CD4-positive, alpha-beta T cell treated with Interleukin-12 subunit alpha and Interleukin-12 subunit beta, for 1 hour (primary cell): ENCODE data around the gene TMEM26.

Experiments
- DNase-seq: peaks from one replicate; pipeline ENCODE4 v3.0.0-alpha.2; 2020

The TMEM26 gene

GRCh38 chr10:61456095-61456789 is 3.1 kb upstream of the TMEM26 start:
- DNase-seq, result no peak

GRCh38 chr10:61455656-61456055 is 2.5 kb upstream of the TMEM26 start:
- DNase-seq, result no peak

DNA sequence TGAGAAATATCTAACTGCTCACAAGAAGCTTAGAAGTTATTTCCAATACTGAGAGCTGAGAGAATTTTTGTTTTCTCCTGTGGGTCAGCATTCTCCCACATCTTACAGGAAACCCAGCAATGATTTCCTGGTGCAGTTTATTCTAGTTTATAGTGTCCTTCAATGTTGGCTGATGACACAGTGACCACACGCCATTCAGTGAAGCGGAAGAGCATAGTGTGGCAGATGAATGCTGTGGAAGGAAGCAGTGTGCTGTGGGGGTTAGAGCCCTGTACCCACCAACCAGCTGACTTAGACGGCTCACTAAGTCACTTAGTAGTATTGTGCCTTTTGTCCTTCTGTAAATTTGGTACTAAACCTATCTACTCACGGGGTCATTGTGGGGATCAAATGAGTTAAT is 1.4 kb upstream of the TMEM26 start:
- no peak for DNase-seq

GRCh38 chr10:61452151-61452651 is 980 bp downstream of the TMEM26 start:
- DNase-seq, result no peak

DNA sequence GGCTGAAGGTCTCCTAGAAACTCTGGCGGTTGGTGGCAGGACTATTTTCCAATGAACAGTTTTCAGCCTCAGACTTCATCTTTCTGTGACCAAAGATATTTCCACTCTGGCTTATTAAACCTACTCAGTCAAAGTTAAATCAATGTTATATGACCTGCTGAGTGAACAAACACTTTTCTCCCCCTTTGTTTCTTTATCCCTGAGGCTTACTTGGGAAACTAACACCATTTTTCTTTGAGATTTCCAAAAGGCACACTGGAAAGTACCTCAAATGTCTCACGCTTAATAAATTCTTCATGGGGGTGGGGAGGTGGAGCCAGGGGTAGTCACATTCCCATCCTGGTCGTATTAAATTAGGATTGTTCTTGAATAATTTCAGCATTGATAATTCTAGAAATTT is 1.8 kb downstream of the TMEM26 start:
- DNase-seq, result no peak

- DNase-seq, result no peak
These were observed 4.2 kb downstream of the TMEM26 start for GRCh38 chr10:61448841-61449600.

GRCh38 chr10:61448091-61448490 is 5.1 kb downstream of the TMEM26 start:
- no peak for DNase-seq

DNA sequence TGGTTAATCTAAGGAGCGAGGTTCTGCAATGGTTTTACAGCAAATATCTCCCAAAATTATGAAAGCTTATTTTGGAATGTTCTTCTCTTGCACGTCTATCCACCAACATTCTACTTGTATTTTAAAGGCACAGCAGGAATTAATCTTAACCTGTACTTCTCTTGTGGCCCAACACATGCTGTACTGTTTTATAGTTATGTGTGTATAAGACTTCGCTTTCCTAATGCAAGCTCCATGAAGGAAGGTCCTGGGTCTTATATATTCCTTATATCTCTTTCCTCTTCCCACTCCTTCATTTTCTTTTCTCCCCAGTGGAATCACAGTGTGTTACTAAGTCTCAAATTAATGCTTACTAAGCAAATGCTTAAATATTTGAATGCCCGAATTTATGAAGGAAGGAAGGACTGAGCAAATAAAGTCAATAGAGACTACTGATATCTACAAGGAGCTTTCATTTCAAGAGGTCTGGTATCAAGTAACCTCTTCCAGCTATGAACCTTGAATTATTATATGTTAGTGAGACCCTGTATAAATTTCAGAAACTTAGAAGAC is 14.0 kb downstream of the TMEM26 start:
- no peak for DNase-seq

GRCh38 chr10:61438141-61438988 is 14.8 kb downstream of the TMEM26 start:
- DNase-seq, result no peak

- no peak for DNase-seq
These were observed 30.0 kb downstream of the TMEM26 start for GRCh38 chr10:61423178-61423577.

GRCh38 chr10:61417661-61418060 is 35.5 kb downstream of the TMEM26 start:
- no peak for DNase-seq

DNA sequence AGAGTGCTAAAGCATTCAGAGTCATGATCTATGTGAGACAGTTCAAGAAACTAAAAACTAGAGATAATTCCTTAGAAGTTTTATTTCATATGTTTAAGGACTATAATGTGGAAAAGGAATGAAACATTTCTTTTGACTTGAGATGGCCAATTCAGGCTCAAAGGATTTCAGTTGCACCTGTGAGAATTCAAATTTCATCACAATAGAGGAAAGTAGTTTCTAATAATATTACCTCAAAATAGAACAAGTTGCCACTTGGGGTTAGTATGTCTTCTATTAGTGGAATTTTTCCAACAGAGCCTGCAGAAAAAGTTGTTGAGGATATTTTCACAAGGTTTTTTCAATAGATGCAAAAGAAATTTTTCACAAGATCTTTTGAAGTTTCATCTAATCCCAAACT is 37.4 kb downstream of the TMEM26 start:
- DNase-seq, result no peak

- DNase-seq, result no peak
These were observed 41.5 kb downstream of the TMEM26 start for GRCh38 chr10:61411706-61412105.

DNA sequence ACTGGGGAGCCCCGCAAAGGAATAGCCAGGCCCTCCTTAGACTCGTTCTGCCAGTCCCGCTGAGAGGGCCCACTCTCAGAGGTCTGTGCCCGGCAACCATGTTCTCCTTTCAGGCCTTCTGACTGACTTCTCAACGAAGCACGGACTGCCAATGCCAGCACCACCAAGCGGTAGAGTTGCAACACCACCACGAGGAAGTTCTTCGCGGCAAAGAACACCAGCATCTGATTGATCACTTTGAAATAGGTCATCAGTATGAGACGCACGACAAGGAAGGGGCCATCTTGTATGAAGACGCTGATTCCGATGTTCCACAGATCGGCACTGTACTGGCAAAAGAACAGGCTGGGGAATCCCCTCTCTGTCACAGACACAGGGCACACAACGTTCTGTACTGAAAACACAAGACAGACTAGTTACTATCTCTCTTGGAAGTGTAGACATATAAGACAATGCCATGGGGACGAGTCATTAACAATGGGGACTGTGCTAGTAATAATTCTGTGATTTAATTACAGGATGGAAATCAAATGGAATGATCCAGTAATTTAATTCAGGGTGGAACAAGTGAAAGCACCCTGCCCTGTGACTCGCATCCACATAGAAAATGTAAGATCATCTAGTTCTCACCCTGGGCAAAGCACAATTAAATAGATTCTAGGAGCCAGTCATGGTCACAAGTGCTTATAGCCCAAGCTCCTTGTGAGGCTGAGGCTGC is 42.7 kb downstream of the TMEM26 start:
- DNase-seq, result no peak

DNA sequence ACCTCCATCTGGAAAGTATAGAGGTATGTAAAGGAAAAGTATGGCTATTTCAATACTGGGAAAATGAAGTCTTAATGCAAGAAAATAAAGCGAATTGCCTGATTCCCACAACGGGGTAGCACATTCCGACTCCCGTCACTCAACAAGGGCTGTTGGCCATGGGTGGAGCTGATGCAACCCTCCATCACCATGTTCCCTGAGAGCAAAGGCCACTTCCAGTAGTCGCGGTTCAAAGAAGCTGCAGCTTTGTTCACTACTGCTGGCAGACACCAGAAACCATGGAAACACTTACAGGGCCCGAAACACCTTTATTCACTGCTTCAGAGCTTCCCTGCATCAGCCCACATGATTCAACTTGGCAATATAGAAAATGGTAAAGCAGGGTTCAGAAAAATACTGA is 44.0 kb downstream of the TMEM26 start:
- no peak for DNase-seq

- no peak for DNase-seq
These were observed 45.1 kb downstream of the TMEM26 start for GRCh38 chr10:61408105-61408504.

- no peak for DNase-seq
These were observed 46.4 kb downstream of the TMEM26 start for GRCh38 chr10:61406736-61407135.

GRCh38 chr10:61406242-61406641 is 46.9 kb downstream of the TMEM26 start:
- DNase-seq, result no peak

- DNase-seq, result no peak
These were observed 48.4 kb downstream of the TMEM26 start for GRCh38 chr10:61404751-61405150.

DNA sequence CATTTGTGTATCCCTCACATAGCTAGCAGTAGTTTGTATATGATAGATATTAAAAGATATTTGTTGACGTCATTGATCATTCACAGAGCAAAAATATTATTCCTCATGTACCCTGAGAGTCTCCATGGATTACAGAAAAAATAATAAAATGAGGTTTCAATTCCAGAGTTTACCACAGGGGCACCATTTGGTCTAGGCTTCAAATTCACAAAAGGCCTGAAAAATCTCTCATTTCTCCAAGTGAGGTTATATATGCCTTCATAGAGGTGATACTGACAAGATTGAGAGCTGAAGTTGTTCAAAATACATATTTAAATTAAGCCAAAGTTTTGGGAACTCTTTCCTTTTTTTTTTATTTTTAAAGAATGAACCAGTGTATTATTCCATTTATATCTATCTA is 52.7 kb downstream of the TMEM26 start:
- no peak for DNase-seq

DNA sequence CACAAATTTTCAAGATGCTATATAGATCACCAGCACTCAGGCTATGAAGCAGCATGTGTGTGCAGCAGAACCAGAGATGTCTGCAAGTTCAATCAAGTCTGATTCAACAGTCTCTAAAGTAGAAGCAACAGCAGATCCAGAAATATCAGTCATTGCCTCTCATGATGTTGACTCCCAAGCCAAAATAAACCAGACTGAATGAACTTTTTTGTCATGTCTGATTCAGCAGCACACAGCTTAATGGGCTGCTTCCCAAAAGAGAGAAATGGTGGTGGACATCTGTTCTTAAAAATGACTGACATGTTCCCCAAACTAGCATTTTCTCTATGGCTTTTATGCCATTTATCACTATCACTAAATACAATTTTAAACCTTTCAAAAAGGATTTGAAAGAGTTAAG is 53.8 kb downstream of the TMEM26 start:
- DNase-seq, result no peak

DNA sequence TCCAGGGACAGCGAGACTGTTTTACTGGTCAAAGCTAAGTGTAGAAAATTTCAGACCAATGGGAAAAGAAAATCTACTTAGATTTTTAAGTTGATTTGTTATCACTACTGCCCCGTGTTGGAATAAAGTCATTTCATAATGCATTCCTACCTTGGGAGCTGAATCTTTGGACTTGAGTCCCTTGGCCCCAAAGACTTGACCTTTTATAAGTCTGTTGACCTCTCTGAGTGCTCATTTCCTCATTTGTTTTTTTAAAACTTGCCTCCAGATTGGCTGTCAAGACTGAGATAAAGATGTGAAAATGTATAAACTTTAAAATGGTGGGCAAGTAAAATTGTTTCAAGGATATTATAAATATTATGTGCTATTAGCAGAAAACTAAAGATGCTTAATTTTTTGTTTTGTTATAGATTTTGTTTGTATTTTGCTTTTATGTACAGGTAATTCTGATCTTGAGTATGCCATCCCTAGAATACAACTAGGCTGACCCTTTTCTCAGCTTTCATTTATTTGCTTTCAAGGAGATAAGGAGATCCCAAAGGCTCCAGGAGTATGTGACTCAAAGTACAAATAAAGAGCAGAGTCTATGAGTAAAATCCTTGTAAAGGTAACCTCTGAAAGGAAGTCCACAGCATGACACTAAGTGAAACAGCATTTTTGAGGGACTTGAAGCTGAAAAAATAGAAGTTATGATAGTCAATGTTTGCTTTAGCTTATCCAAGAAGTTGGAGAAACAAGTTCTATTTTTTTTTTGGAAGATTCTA is 54.6 kb downstream of the TMEM26 start:
- no peak for DNase-seq
